ENCODE results near the gene HINT2.

HINT2 gene

DNA sequence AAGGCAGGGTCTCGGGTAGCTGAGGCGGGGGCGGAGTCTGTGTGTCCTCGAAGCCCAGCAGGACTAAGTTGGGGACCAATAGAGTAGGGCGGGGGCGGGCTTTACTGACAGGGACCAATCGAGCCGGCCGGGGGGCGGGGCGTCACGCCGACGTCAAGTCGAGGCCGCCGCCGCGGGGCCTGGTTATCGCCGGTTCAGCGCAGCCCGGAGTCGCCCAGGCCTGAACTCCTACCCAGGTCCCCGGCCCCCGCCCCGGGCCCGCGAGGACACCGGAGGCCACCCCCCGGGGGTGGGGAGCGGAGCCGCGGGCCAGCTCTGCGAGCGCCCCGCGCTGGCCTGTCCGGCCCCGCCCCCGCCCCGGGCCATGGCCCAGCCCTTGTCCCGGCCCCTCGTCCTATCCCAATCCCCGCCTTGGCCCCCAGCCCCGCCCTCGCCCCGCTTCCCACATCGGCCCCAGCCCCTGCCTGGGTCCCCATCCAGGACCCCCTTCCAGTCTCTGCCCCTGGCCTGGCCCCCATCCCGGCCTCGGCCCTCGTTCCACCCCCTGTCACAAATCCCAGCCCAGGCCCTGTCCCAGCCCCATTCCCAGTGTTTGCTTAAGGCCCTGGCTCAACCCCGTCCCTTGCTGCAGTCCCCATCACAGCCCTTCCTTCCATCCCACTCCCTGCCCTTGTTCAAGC, 14.4 kb upstream of the HINT2 start, which contains the start of gene TMEM8B:
Gene TMEM8B (plus strand): TSS at position 145 of the 680 bp plus-strand sequence. CDS start 220 bp downstream, at position 365.
- no peaks in the 10 kb centered on the region for H3K9me3 ChIP-seq (ENCODE audit: control insufficient read depth in 5 of 5, low read length in 5 of 5)
- H3K9ac ChIP-seq (ENCODE audit: low read length in 5 of 5), result peak within 1 kb of the TSS; percentile 38 to 91 (median 76)
- H3K27ac ChIP-seq (ENCODE audit: low read depth, low read length), result peak within 1 kb of the TSS; percentile 65
- no peaks in the 10 kb centered on the region for H3K36me3 ChIP-seq (ENCODE audit: control insufficient read depth in 5 of 5, insufficient read depth in 5 of 5, low read length in 5 of 5)
- no peaks in the 10 kb centered on the region for H3K27me3 ChIP-seq (ENCODE audit: control insufficient read depth in 5 of 5, insufficient read depth in 4 of 5, low read length in 5 of 5)
- peak within 1 kb of the TSS; percentile 74 to 91 (median 84) for H3K4me3 ChIP-seq (ENCODE audit: low read depth in 1 of 5, low read length in 5 of 5)
- peaks cover 4 to 37% (median 29%) of the 10 kb centered on the region in 5 donors for H3K4me1 ChIP-seq (ENCODE audit: control insufficient read depth in 5 of 5, insufficient read depth in 5 of 5, low read length in 5 of 5)

DNA sequence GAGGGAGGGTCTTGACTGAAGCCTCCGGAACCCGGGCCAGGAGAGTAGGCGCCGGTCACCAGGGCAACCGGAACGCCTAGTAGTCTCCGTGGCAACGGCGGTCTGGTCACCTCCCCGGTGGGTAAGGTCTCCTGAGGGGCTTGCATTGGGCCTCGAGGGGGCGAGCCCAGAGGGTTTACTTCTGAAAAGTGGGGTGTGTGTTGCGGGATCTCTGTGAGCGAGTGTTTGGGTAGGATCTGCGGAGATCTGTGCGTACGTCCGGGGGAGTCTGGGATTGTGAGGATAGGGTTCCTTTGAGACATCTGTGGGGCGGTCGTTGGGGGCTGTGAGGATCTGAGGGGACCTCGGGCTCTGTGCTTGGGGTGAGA, 13.9 kb upstream of the HINT2 start, which contains the start of gene FAM221B:
Gene FAM221B (minus strand): TSS at position 17 of the 368 bp plus-strand sequence. CDS start 2,571 bp downstream, outside the sequence.
- Histone ChIP-seq H3K9ac (ENCODE audit: low read length in 5 of 5) (peak within 1 kb of the TSS; percentile 38 to 91 (median 76)), H3K36me3 (ENCODE audit: control insufficient read depth in 5 of 5, insufficient read depth in 5 of 5, low read length in 5 of 5) (no peaks in the 10 kb centered on the region), H3K27ac (ENCODE audit: low read depth, low read length) (peak within 1 kb of the TSS; percentile 65), H3K4me1 (ENCODE audit: control insufficient read depth in 5 of 5, insufficient read depth in 5 of 5, low read length in 5 of 5) (peaks cover 4 to 33% (median 26%) of the 10 kb centered on the region in 5 donors), H3K9me3 (ENCODE audit: control insufficient read depth in 5 of 5, low read length in 5 of 5) (no peaks in the 10 kb centered on the region), H3K4me3 (ENCODE audit: low read depth in 1 of 5, low read length in 5 of 5) (peak within 1 kb of the TSS; percentile 74 to 91 (median 84)), H3K27me3 (ENCODE audit: control insufficient read depth in 5 of 5, insufficient read depth in 4 of 5, low read length in 5 of 5) (no peaks in the 10 kb centered on the region)

DNA sequence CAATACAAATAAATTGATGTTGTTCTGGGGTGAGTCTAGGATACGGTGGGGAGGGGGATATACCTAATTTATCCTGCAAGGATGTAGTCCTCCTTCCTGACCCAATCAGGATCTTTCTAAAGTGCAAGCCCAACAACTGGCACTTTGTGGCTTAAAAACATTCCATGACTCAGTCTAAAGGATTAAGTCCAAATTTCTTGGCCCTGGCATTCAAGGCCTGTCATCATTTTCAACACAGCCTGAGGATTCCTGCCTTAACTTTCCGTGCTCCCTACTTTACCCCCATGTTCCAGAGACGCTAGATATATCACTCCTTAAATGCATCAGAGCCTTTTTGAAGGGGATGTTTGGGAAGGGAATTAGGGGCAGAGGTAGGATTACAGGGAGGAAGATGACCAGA, 12.6 kb upstream of the HINT2 start:
- Histone ChIP-seq H3K9ac (ENCODE audit: low read length in 5 of 5) (no peak overlapping the region), H3K36me3 (ENCODE audit: control insufficient read depth in 5 of 5, insufficient read depth in 5 of 5, low read length in 5 of 5) (no peaks in the 10 kb centered on the region), H3K27me3 (ENCODE audit: control insufficient read depth in 5 of 5, insufficient read depth in 4 of 5, low read length in 5 of 5) (no peaks in the 10 kb centered on the region), H3K9me3 (ENCODE audit: control insufficient read depth in 5 of 5, low read length in 5 of 5) (no peaks in the 10 kb centered on the region), H3K4me3 (ENCODE audit: low read depth in 1 of 5, low read length in 5 of 5) (no peak overlapping the region), H3K4me1 (ENCODE audit: control insufficient read depth in 5 of 5, insufficient read depth in 5 of 5, low read length in 5 of 5) (peaks cover 4 to 27% (median 20%) of the 10 kb centered on the region in 5 donors), H3K27ac (ENCODE audit: low read depth, low read length) (no peak overlapping the region)

DNA sequence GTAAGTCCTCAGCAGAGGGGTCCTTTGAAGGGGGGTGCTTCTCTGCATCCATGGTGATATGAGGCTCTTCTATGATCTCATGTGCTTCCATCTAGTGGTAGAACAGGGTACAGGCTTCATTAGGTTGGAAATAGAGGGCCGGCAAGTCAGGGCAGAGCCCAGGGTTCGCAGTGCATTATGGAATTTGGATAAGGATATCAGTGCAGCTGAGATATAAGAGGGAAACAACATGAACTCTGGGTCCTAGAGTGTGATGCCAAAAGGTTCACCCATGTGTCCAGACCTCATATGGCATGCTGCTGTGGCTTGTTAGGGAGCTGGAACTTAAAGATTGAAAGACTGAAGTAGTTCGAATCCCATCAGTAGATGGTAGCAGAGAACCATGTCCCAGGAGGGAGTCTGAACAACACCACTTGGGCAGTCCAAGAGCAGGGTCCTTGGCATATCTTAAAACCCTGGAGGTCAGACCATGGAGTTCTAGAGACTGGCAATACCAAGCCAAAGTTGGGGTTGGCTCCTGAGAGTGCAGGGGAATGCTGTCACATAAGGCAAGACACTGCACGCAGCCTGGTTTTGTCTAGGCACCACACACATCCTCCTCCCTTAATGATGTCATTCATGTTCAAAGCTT, 11.3 kb upstream of the HINT2 start:
- H3K27me3 ChIP-seq (ENCODE audit: control insufficient read depth in 5 of 5, insufficient read depth in 4 of 5, low read length in 5 of 5), result no peaks in the 10 kb centered on the region
- no peak overlapping the region for H3K27ac ChIP-seq (ENCODE audit: low read depth, low read length)
- no peaks in the 10 kb centered on the region for H3K36me3 ChIP-seq (ENCODE audit: control insufficient read depth in 5 of 5, insufficient read depth in 5 of 5, low read length in 5 of 5)
- peaks cover 4 to 25% (median 20%) of the 10 kb centered on the region in 5 donors for H3K4me1 ChIP-seq (ENCODE audit: control insufficient read depth in 5 of 5, insufficient read depth in 5 of 5, low read length in 5 of 5)
- no peaks in the 10 kb centered on the region for H3K9me3 ChIP-seq (ENCODE audit: control insufficient read depth in 5 of 5, low read length in 5 of 5)
- no peak overlapping the region for H3K9ac ChIP-seq (ENCODE audit: low read length in 5 of 5)
- no peak overlapping the region for H3K4me3 ChIP-seq (ENCODE audit: low read depth in 1 of 5, low read length in 5 of 5)

DNA sequence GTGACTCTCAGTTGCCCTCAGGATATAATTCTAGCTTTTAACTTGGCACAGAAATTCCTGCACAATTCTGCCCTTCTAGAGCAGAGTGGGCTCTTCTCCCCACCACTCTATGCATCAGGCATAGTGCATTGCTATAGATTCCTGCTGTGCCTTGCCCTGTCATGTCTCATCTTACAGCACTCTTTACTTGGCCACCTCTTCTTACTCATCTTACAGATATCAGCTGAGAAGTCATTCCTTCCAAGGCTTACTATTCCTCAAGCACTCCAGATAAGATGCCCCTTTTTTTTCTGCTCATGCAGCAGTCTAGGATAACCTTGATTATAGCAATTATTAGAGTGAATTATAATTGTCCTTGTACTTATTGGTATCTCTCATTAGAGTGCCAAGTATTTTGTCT, 8.1 kb upstream of the HINT2 start:
- Histone ChIP-seq H3K4me1 (ENCODE audit: control insufficient read depth in 5 of 5, insufficient read depth in 5 of 5, low read length in 5 of 5) (peaks cover 0 to 5% (median 3%) of the 10 kb centered on the region in 5 donors), H3K9me3 (ENCODE audit: control insufficient read depth in 5 of 5, low read length in 5 of 5) (no peaks in the 10 kb centered on the region), H3K4me3 (ENCODE audit: low read depth in 1 of 5, low read length in 5 of 5) (no peak overlapping the region), H3K36me3 (ENCODE audit: control insufficient read depth in 5 of 5, insufficient read depth in 5 of 5, low read length in 5 of 5) (no peaks in the 10 kb centered on the region), H3K9ac (ENCODE audit: low read length in 5 of 5) (no peak overlapping the region), H3K27me3 (ENCODE audit: control insufficient read depth in 5 of 5, insufficient read depth in 4 of 5, low read length in 5 of 5) (no peaks in the 10 kb centered on the region), H3K27ac (ENCODE audit: low read depth, low read length) (no peak overlapping the region)

DNA sequence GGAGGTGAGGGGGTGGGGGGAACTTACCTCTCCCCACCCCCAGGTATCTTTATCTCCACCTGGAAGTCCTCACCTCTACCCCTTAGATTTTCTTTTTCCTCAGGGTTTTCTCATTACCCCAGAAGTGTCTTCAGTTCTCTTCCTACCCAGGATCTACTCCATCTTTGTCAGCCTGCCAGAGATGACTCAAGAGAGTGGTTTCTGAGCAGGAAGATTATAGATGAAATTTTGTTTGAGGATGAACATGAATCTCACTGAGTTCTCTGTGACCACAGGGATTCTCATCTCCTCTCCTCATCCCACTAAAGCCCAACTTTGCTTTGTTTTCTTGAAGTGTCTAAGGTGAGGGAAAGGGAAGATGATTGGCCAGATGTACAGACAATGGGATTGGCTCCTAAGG, 5.2 kb upstream of the HINT2 start:
- H3K9ac ChIP-seq (ENCODE audit: low read length in 5 of 5), result no peak overlapping the region

DNA sequence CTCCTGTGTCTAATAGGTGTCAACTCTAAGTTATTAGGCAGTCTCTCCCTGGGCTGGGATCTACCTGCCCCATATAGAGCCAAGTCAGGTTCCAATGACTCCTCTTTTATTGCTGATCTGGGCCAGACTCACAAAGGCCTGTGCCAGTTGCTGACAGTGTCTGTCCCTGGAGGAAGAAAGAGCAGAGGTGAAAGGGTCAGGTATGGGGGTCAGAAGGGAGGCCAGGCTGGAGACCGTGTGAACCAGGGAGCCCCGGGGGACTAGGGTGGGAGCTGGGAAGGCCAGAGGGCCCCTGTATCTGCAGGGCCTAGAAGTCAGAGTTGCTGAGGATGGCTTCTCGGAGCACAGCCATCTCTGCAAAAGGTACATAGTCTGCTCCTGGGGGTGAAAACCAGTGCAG, 3.5 kb upstream of the HINT2 start:
- H3K27ac ChIP-seq (ENCODE audit: low read depth, low read length), result no peak overlapping the region
- no peak overlapping the region for H3K4me3 ChIP-seq (ENCODE audit: low read depth in 1 of 5, low read length in 5 of 5)
- H3K4me1 ChIP-seq (ENCODE audit: control insufficient read depth in 5 of 5, insufficient read depth in 5 of 5, low read length in 5 of 5), result peaks cover 13 to 18% (median 15%) of the 10 kb centered on the region in 5 donors
- no peak overlapping the region for H3K9ac ChIP-seq (ENCODE audit: low read length in 5 of 5)
- peaks cover 0 to 2% (median 0%) of the 10 kb centered on the region in 5 donors for H3K9me3 ChIP-seq (ENCODE audit: control insufficient read depth in 5 of 5, low read length in 5 of 5)
- peaks cover 0 to 5% (median 0%) of the 10 kb centered on the region in 5 donors for H3K27me3 ChIP-seq (ENCODE audit: control insufficient read depth in 5 of 5, insufficient read depth in 4 of 5, low read length in 5 of 5)
- no peaks in the 10 kb centered on the region for H3K36me3 ChIP-seq (ENCODE audit: control insufficient read depth in 5 of 5, insufficient read depth in 5 of 5, low read length in 5 of 5)

More for the DNA sequence above, 5.2 kb upstream of the HINT2 start:
- peaks cover 0 to under 1% (median 0%) of the 10 kb centered on the region in 5 donors for H3K9me3 ChIP-seq (ENCODE audit: control insufficient read depth in 5 of 5, low read length in 5 of 5)
- H3K4me1 ChIP-seq (ENCODE audit: control insufficient read depth in 5 of 5, insufficient read depth in 5 of 5, low read length in 5 of 5), result peaks cover 0 to 6% (median 4%) of the 10 kb centered on the region in 5 donors
- H3K27me3 ChIP-seq (ENCODE audit: control insufficient read depth in 5 of 5, insufficient read depth in 4 of 5, low read length in 5 of 5), result peaks cover 0 to 2% (median 0%) of the 10 kb centered on the region in 5 donors
- no peak overlapping the region for H3K4me3 ChIP-seq (ENCODE audit: low read depth in 1 of 5, low read length in 5 of 5)
- no peak overlapping the region for H3K27ac ChIP-seq (ENCODE audit: low read depth, low read length)
- no peaks in the 10 kb centered on the region for H3K36me3 ChIP-seq (ENCODE audit: control insufficient read depth in 5 of 5, insufficient read depth in 5 of 5, low read length in 5 of 5)

DNA sequence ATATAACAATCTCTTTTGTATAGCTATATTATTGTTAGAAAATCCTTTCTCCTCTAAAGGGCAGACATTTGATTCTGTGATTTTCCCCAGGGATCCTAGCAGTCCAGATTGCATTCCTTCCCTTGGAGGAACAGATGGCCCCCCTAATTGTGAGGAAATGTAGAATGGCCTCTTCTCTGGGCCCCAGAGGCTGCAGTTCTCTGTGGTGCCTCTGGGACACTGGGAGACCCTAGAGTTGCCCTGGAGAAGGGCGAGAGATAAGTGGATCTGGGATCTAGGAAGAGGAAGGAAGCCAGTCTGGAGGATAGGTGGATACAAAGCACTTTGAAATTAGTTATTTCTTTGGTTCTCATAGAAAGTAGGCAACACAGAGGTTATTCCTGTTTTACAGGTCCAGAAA, 1.9 kb upstream of the HINT2 start:
- no peak overlapping the region for H3K4me3 ChIP-seq (ENCODE audit: low read depth in 1 of 5, low read length in 5 of 5)
- H3K27me3 ChIP-seq (ENCODE audit: control insufficient read depth in 5 of 5, insufficient read depth in 4 of 5, low read length in 5 of 5), result peaks cover 0 to 5% (median 0%) of the 10 kb centered on the region in 5 donors
- peaks cover 14 to 34% (median 31%) of the 10 kb centered on the region in 5 donors for H3K4me1 ChIP-seq (ENCODE audit: control insufficient read depth in 5 of 5, insufficient read depth in 5 of 5, low read length in 5 of 5)
- no peak overlapping the region for H3K9ac ChIP-seq (ENCODE audit: low read length in 5 of 5)
- H3K36me3 ChIP-seq (ENCODE audit: control insufficient read depth in 5 of 5, insufficient read depth in 5 of 5, low read length in 5 of 5), result no peaks in the 10 kb centered on the region
- no peak overlapping the region for H3K27ac ChIP-seq (ENCODE audit: low read depth, low read length)
- H3K9me3 ChIP-seq (ENCODE audit: control insufficient read depth in 5 of 5, low read length in 5 of 5), result peaks cover 0 to 2% (median 0%) of the 10 kb centered on the region in 5 donors

DNA sequence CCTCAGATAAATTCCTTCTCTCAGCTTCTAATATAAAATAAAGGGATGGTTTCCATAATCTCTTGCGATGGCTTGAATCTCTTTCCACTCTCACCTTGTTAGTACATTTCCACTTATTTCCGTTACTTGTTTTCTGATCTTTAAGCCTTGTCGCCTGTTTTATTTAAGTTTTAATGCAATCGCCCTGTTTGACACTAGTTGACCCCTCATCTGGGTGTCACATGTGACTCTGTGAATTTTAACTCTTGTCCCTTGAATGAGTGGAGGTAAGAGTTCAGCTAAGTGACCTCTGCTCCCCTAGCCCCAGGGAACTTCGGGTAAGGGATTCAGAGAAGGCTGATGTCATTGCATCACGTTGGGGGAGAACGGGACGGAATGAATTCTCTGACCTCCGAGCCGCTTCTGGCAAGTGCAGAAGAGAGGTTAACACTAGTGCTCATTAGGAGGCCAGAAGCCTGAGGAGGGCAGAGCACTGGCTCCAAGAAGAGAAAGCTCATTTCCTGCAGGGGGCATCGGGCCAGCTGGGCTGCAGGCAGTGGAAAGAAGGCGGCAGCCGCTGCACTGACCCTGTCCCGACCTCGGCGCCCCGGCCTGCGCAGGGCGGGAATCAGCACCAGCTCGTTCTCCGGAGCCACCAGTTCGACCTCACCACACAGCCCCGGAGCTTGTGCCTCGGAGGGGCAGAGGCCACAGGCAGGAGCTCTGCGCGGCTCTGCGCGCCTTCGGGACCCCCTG, 569 bp downstream of the HINT2 start:
- H3K9me3 ChIP-seq (ENCODE audit: control insufficient read depth in 5 of 5, low read length in 5 of 5), result peaks cover 0 to 2% (median 0%) of the 10 kb centered on the region in 5 donors
- peak overlapping the region; percentile 75 to 89 (median 85) for H3K4me3 ChIP-seq (ENCODE audit: low read depth in 1 of 5, low read length in 5 of 5)
- H3K4me1 ChIP-seq (ENCODE audit: control insufficient read depth in 5 of 5, insufficient read depth in 5 of 5, low read length in 5 of 5), result peaks cover 14 to 42% (median 39%) of the 10 kb centered on the region in 5 donors
- peak overlapping the region; percentile 93 for H3K27ac ChIP-seq (ENCODE audit: low read depth, low read length)
- H3K27me3 ChIP-seq (ENCODE audit: control insufficient read depth in 5 of 5, insufficient read depth in 4 of 5, low read length in 5 of 5), result peaks cover 0 to 5% (median 0%) of the 10 kb centered on the region in 5 donors
- H3K9ac ChIP-seq (ENCODE audit: low read length in 5 of 5), result peak overlapping the region; percentile 58 to 96 (median 87)
- peaks cover 0 to 9% (median 5%) of the 10 kb centered on the region in 5 donors for H3K36me3 ChIP-seq (ENCODE audit: control insufficient read depth in 5 of 5, insufficient read depth in 5 of 5, low read length in 5 of 5)
